OCI-LY1 (cell line): ENCODE measurements around the gene DYNC1I1.

Source experiments
- EZH2 ChIP-seq: fragments of 200-600 bp; sonication (generic), shearing (Covaris generic); IDR thresholded peaks from 2 replicates; pipeline ENCODE4 v1.8.0; 2017; ENCODE audit warnings: borderline replicate concordance, mixed run types, mild to moderate bottlenecking, antibody characterized with exemption, low read length, moderate library complexity, mixed read lengths
- TF ChIP-seq, protein P1 (sequence below): fragments of 200-600 bp; sonication (generic), shearing (Covaris generic); IDR thresholded peaks from 2 replicates; pipeline ENCODE4 v1.5.1; 2017; ENCODE audit warnings: mild to moderate bottlenecking, antibody characterized with exemption, low read length, moderate library complexity, mixed read lengths

DNA sequence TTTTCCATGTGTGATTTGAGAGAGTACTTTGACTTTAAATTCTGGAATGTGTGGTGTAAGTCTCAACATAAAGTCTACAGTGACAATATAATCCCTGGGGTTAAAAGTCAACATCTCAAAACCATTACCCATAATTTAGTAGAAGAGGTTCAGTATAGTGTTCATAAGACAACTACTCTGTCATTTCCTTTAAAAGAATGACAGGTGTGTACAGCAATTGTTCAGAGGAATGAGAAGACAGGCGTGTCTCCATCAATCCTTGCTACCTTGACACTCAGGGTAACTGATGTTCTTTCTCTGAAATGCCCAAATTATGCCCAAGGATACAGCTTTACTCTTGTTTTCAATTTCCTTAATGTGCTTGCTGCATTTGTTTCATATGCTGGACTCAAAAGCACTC is 256.4 kb downstream of the DYNC1I1 start:
- TF ChIP-seq, protein P1, sequence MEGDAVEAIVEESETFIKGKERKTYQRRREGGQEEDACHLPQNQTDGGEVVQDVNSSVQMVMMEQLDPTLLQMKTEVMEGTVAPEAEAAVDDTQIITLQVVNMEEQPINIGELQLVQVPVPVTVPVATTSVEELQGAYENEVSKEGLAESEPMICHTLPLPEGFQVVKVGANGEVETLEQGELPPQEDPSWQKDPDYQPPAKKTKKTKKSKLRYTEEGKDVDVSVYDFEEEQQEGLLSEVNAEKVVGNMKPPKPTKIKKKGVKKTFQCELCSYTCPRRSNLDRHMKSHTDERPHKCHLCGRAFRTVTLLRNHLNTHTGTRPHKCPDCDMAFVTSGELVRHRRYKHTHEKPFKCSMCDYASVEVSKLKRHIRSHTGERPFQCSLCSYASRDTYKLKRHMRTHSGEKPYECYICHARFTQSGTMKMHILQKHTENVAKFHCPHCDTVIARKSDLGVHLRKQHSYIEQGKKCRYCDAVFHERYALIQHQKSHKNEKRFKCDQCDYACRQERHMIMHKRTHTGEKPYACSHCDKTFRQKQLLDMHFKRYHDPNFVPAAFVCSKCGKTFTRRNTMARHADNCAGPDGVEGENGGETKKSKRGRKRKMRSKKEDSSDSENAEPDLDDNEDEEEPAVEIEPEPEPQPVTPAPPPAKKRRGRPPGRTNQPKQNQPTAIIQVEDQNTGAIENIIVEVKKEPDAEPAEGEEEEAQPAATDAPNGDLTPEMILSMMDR = no peak
- TF ChIP-seq EZH2 = no peak
